AG10803 (cell line): ENCODE results near the gene NKAIN4.

ENCODE experiments used
- DNase-seq: peaks from one replicate; pipeline ENCODE4 v3.0.0; 2010; ENCODE audit warnings: low read depth
- H3K4me3 ChIP-seq: 2 replicates; pipeline ENCODE4 v1.5.1; 2011; ENCODE audit warnings: mild to moderate bottlenecking, low read length, control low read depth
- CTCF ChIP-seq: conservative IDR thresholded peaks from 2 replicates; pipeline ENCODE4 v1.5.1; 2011; ENCODE audit warnings: mild to moderate bottlenecking, low read length, control low read depth, inconsistent platforms

The NKAIN4 gene

GRCh38 chr20:63261060-63261794, 7.0 kb upstream of the NKAIN4 start:
- H3K4me3 ChIP-seq, result no peak overlapping the region
- DNase-seq, result no peak
- no peak for TF ChIP-seq CTCF

- H3K4me3 ChIP-seq, result no peak overlapping the region
- no peak for TF ChIP-seq CTCF
- DNase-seq, result no peak
Observed at GRCh38 chr20:63260521-63260920, 6.3 kb upstream of the NKAIN4 start.

- DNase-seq, result no peak
- H3K4me3 ChIP-seq, result no peak overlapping the region
- TF ChIP-seq CTCF, result no peak
Observed at GRCh38 chr20:63259734-63260460, 5.6 kb upstream of the NKAIN4 start.

GRCh38 chr20:63258781-63259180, 4.5 kb upstream of the NKAIN4 start:
- no peak for DNase-seq
- H3K4me3 ChIP-seq, result no peak overlapping the region
- no peak for TF ChIP-seq CTCF

- no peak overlapping the region for H3K4me3 ChIP-seq
- no peak for TF ChIP-seq CTCF
Observed at GRCh38 chr20:63257629-63258028, 3.4 kb upstream of the NKAIN4 start.

GRCh38 chr20:63256954-63257353, 2.7 kb upstream of the NKAIN4 start:
- TF ChIP-seq CTCF, result no peak
- no peak overlapping the region for H3K4me3 ChIP-seq
- DNase-seq, result no peak

More at GRCh38 chr20:63257629-63258028, 3.4 kb upstream of the NKAIN4 start:
- DNase-seq, result no peak
